AG09319 (cell line): ENCODE data around the gene INO80C.

ENCODE experiments used
- DNase-seq: peaks from one replicate; pipeline ENCODE4 v3.0.0-alpha.2; 2010; ENCODE audit warnings: low read depth; ENCODE audit errors: extremely low read depth
- TF ChIP-seq, protein P1 (sequence below): IDR thresholded peaks from 2 replicates; pipeline ENCODE4 v1.5.1; 2011; ENCODE audit warnings: low read depth, mild to moderate bottlenecking, inconsistent platforms, low read length, moderate library complexity

The INO80C gene

DNA sequence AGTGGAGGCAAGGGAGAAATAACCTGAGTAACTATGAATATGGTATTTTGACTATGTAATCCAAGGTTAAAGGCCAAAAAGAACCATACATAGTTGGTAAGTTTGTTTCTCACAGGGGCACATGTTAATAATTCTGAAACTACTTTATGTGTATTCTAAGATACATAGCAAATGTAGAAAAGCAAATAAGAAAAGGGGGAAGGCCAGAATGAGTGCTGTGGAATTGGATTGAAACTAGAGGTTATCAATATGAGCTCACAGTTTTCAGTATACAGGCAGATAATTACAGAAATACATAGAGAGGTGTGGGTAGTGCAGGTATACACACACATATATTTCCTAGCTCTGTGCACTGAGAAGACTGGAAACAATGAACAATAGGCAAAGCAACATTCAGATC lies 13.7 kb downstream of the INO80C start:
- TF ChIP-seq, protein P1, sequence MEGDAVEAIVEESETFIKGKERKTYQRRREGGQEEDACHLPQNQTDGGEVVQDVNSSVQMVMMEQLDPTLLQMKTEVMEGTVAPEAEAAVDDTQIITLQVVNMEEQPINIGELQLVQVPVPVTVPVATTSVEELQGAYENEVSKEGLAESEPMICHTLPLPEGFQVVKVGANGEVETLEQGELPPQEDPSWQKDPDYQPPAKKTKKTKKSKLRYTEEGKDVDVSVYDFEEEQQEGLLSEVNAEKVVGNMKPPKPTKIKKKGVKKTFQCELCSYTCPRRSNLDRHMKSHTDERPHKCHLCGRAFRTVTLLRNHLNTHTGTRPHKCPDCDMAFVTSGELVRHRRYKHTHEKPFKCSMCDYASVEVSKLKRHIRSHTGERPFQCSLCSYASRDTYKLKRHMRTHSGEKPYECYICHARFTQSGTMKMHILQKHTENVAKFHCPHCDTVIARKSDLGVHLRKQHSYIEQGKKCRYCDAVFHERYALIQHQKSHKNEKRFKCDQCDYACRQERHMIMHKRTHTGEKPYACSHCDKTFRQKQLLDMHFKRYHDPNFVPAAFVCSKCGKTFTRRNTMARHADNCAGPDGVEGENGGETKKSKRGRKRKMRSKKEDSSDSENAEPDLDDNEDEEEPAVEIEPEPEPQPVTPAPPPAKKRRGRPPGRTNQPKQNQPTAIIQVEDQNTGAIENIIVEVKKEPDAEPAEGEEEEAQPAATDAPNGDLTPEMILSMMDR: no peak
- DNase-seq: no peak

DNA sequence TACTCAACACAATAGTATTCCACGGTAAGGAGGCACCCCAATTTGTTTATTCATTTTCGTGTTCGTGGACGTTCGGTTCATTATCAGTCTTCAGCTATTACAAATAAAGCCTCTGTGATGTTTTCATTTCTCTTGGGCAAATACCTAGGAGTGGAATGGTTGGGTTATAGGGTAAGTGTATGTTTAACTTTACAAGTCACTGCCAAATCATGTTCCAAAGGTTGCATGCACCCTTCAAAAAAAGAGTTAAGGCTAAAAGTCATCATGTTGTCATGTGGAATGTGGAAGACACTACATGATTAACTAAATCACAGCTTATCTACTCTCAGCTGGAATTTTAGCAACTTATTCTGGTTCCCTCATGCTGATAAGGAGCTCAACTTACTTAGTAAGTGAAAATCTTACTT lies 15.8 kb downstream of the INO80C start:
- TF ChIP-seq, protein P1: no peak
- DNase-seq: no peak

DNA sequence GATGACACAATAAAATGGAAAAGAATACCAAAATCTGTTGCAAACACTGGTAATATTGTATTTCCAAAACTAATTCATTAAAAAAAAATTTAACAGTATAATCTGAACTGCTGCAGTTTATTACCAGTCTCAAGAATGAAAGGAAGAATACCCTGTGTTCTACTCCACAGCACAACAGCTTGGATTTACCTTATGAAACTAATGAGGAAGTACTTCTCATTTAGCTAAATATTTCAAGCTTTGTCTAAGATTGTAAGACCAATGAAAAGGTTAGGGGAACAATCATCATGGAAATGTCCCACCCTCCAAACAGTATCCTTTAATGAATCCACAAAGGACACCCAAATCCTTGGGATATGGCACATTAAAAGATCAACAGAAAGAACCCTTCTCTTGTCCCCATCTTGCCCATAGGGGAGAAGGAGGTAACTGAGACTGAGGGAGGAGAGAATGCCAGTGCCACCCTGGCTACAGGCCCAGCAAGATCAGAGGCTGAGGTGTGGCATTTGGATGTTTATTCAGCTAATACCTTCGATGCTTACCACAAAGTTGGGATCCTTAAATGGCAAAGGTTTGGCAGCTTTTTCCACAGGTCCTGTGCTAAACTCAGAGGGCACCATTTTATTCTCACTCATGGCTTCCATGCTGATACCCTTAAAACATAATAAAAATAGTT lies 17.7 kb downstream of the INO80C start:
- no peak for DNase-seq
- TF ChIP-seq, protein P1: no peak

DNA sequence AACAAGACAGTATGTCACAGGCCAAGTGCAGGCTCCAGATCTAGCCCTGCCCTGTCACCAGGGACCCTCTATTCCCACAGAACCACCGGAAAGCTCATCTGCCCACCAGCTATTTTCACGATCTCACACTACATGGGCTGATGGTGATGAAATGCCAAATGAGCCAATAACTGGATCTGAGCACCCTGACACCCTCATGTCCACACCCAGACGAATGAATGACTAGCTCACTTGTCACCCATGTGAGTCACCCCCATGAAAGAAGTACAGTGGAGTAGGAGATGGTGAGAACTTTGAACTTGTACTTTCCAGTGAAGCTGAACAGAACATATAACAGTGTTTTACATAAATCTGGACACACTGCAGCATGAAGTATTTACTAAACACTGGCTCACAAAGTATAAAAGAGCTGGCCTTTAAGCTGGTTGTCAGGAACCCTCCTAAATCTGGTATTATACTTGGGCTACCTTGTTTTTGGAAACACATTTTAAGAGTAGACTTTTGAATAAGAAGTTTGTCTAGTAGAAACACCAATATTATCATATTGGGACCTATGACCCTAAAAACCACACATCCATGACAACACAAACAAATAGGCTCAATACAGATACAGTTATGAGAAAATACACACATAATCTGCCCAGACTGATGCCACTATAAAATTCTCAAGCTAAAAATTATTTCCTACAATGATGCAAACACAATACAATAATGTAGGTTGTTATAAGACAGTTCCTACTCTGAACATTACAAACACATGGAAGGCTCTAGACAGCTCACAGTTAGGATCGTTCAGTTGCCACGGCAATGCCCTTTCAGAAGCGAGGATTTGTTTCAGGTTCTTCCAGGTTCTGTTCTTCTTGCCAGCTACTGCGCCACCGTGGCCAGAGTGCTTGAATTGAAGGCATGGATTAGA lies 19.0 kb downstream of the INO80C start:
- TF ChIP-seq, protein P1: no peak
- no peak for DNase-seq

DNA sequence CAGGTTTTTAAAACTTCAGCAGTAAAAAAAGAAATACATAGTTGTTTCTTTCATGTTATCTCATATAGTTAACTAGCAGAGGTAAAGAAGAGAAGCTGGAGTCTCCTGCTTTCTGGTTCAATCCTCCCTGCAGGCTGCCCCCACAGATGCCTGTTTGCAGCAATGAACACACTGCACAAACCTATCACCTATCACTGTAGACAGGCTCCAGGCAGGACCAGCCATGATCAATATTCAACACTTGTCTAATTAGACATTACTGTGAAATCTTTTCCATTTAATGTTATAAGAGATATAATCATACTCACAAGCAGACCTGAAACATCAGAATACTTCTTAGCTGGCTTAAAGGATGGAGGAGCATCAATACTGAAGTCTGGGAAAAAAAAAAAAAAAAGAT lies 19.8 kb downstream of the INO80C start:
- no peak for DNase-seq
- TF ChIP-seq, protein P1: no peak

DNA sequence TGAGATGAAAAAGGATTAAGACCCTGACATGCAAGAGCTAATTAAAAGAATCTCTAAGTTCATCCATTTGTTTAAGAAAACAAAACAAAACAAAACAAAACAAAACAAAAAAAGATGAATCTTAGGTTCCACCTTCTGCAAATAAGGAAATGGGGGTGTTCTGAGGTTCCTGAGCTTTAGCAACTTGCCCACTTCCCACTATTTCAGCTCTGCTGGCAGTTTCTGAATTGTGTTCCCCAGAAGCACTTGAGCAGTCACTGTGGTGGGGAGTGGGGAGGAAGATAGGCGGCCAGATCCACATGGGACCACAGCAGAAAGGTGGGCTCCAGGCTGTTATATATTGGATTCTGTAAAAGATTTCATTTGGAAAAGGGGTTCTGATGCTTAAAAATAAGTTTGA lies 20.3 kb downstream of the INO80C start:
- TF ChIP-seq, protein P1: no peak
- DNase-seq: no peak

DNA sequence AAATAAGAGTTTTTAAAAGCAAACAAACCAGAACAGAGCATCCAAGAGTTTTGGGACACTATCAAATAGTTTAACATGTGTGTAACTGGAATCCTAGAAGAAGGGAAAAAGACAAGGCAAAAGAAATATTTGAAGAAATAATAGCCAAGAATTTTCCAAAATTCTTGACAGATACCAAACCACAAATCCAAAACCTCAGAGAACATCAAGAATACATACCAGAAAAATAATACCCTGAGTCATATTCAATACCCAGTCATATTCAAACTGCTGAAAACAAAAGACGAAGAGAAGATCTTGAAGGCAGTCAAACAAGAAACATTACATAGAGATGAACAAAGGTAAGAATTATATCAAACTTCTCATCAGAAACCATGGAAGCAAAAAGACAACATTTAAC lies 22.9 kb downstream of the INO80C start:
- no peak for DNase-seq
- TF ChIP-seq, protein P1: no peak
